Endothelial cell (in vitro differentiated cells): ENCODE data around the gene MUTYH. TPM values are rescaled to one million over a fixed set of nuclear protein-coding genes. Genes with fewer than 3 reads are reported as not detected.

Experiments
- DNase-seq: peaks from one replicate; pipeline ENCODE4 v3.0.0; 2021; ENCODE audit warnings: low spot score
- H3K27ac Mint-ChIP-seq: one replicate; pipeline ENCODE4 v1.8.0; 2021; ENCODE audit warnings: mixed read lengths, inconsistent platforms; ENCODE audit not compliant: unreplicated experiment
- H3K27me3 Mint-ChIP-seq: one replicate; pipeline ENCODE4 v1.8.0; 2021; ENCODE audit warnings: mild to moderate bottlenecking, moderate library complexity, mixed read lengths, inconsistent platforms; ENCODE audit not compliant: unreplicated experiment
- H3K36me3 Mint-ChIP-seq: one replicate; pipeline ENCODE4 v1.8.0; 2021; ENCODE audit warnings: mild to moderate bottlenecking, low read depth, mixed read lengths, inconsistent platforms; ENCODE audit not compliant: unreplicated experiment
- H3K4me1 Mint-ChIP-seq: one replicate; pipeline ENCODE4 v1.8.0; 2021; ENCODE audit warnings: mild to moderate bottlenecking, mixed read lengths, inconsistent platforms; ENCODE audit not compliant: unreplicated experiment
- H3K4me3 Mint-ChIP-seq: one replicate; pipeline ENCODE4 v1.8.0; 2021; ENCODE audit warnings: mild to moderate bottlenecking, mixed read lengths, inconsistent platforms; ENCODE audit not compliant: unreplicated experiment
- H3K9me3 Mint-ChIP-seq: one replicate; pipeline ENCODE4 v1.8.0; 2021; ENCODE audit warnings: mixed read lengths, inconsistent platforms; ENCODE audit not compliant: unreplicated experiment
- CTCF ChIP-seq: fragments of 200-600 bp; sonication (generic); IDR thresholded peaks from one replicate; pipeline ENCODE4 v1.5.0; 2021; ENCODE audit warnings: antibody characterized with exemption; ENCODE audit not compliant: unreplicated experiment
- total RNA-seq: library from RNA; stranded (reverse); fragmentation: NEBNext Ultra II Directional; extraction: Animal tissue kit (Norgen Biotek cat#: 25700); gene quantifications from one replicate; pipeline ENCODE4 v1.2.1, GENCODE V29; 2021; ENCODE audit not compliant: unreplicated experiment

MUTYH gene
- total RNA-seq, 1 donor from 2014 or later: 31.5 TPM

- Mint-ChIP-seq H3K4me3 (no peak overlapping the region), H3K27me3 (peaks cover 1% of the 10 kb centered on the region), H3K27ac (no peak overlapping the region), H3K36me3 (peaks cover 7% of the 10 kb centered on the region), H3K4me1 (peaks cover 9% of the 10 kb centered on the region), H3K9me3 (no peaks in the 10 kb centered on the region)
- TF ChIP-seq CTCF: no peak
- DNase-seq: no peak
Measured at GRCh38 chr1:45351508-45351907, 11.3 kb upstream of the MUTYH start.

- H3K27ac Mint-ChIP-seq: peak overlapping the region; percentile 32
- H3K36me3 Mint-ChIP-seq: peaks cover 23% of the 10 kb centered on the region
- no peak overlapping the region for H3K4me3 Mint-ChIP-seq
- no peaks in the 10 kb centered on the region for H3K9me3 Mint-ChIP-seq
- H3K27me3 Mint-ChIP-seq: peaks cover 1% of the 10 kb centered on the region
- peaks cover 15% of the 10 kb centered on the region for H3K4me1 Mint-ChIP-seq
- TF ChIP-seq CTCF: no peak
- DNase-seq: no peak
Measured at GRCh38 chr1:45348966-45349677, 8.9 kb upstream of the MUTYH start.

- H3K36me3 Mint-ChIP-seq: peaks cover 28% of the 10 kb centered on the region
- no peaks in the 10 kb centered on the region for H3K9me3 Mint-ChIP-seq
- no peak for DNase-seq
- no peak for TF ChIP-seq CTCF
- peaks cover 1% of the 10 kb centered on the region for H3K27me3 Mint-ChIP-seq
- no peak overlapping the region for H3K27ac Mint-ChIP-seq
- no peak overlapping the region for H3K4me3 Mint-ChIP-seq
- peaks cover 15% of the 10 kb centered on the region for H3K4me1 Mint-ChIP-seq
Measured at GRCh38 chr1:45348609-45348965, 8.3 kb upstream of the MUTYH start.

GRCh38 chr1:45348020-45348419 lies 7.8 kb upstream of the MUTYH start:
- peaks cover 1% of the 10 kb centered on the region for H3K27me3 Mint-ChIP-seq
- no peak for TF ChIP-seq CTCF
- H3K4me3 Mint-ChIP-seq: no peak overlapping the region
- H3K9me3 Mint-ChIP-seq: no peaks in the 10 kb centered on the region
- no peak for DNase-seq
- no peak overlapping the region for H3K27ac Mint-ChIP-seq
- H3K36me3 Mint-ChIP-seq: peaks cover 29% of the 10 kb centered on the region
- peaks cover 15% of the 10 kb centered on the region for H3K4me1 Mint-ChIP-seq

GRCh38 chr1:45346473-45346872 lies 6.2 kb upstream of the MUTYH start:
- no peak for DNase-seq
- H3K4me1 Mint-ChIP-seq: peaks cover 21% of the 10 kb centered on the region

More at GRCh38 chr1:45346473-45346872, 6.2 kb upstream of the MUTYH start:
- Mint-ChIP-seq H3K4me3 (no peak overlapping the region), H3K36me3 (peaks cover 34% of the 10 kb centered on the region), H3K9me3 (no peaks in the 10 kb centered on the region), H3K27ac (no peak overlapping the region), H3K27me3 (peaks cover 3% of the 10 kb centered on the region)
- no peak for TF ChIP-seq CTCF
